ENCODE data around the gene VWA3B. TPM values are rescaled to one million over a fixed set of nuclear protein-coding genes. Genes with fewer than 3 reads are reported as not detected.

The VWA3B gene
- total RNA-seq, 1 donor from 2014 or later, result not detected

GRCh38 chr2:98102878-98103277 lies 15.9 kb downstream of the VWA3B start:
- Histone ChIP-seq H3K9ac (ENCODE audit: low read depth in 1 of 3, low read length in 3 of 3) (no peak overlapping the region), H3K9me3 (ENCODE audit: control insufficient read depth in 3 of 3, low read length in 3 of 3) (no peaks in the 10 kb centered on the region), H3K4me3 (ENCODE audit: low read length in 3 of 3) (no peak overlapping the region), H3K27me3 (ENCODE audit: control insufficient read depth in 3 of 3, insufficient read depth in 3 of 3, low read length in 3 of 3) (no peaks in the 10 kb centered on the region), H3K27ac (ENCODE audit: low read depth, low read length) (no peak overlapping the region), H3K4me1 (ENCODE audit: control insufficient read depth in 3 of 3, insufficient read depth in 3 of 3, low read length in 3 of 3) (peaks cover 0 to 6% (median 6%) of the 10 kb centered on the region in 3 donors), H3K36me3 (ENCODE audit: control insufficient read depth in 3 of 3, insufficient read depth in 3 of 3, low read length in 3 of 3) (no peaks in the 10 kb centered on the region)

GRCh38 chr2:98108110-98108509 lies 21.1 kb downstream of the VWA3B start:
- Histone ChIP-seq H3K9me3 (ENCODE audit: control insufficient read depth in 3 of 3, low read length in 3 of 3) (no peaks in the 10 kb centered on the region), H3K4me1 (ENCODE audit: control insufficient read depth in 3 of 3, insufficient read depth in 3 of 3, low read length in 3 of 3) (no peaks in the 10 kb centered on the region), H3K9ac (ENCODE audit: low read depth in 1 of 3, low read length in 3 of 3) (no peak overlapping the region), H3K36me3 (ENCODE audit: control insufficient read depth in 3 of 3, insufficient read depth in 3 of 3, low read length in 3 of 3) (no peaks in the 10 kb centered on the region), H3K27ac (ENCODE audit: low read depth, low read length) (no peak overlapping the region), H3K27me3 (ENCODE audit: control insufficient read depth in 3 of 3, insufficient read depth in 3 of 3, low read length in 3 of 3) (no peaks in the 10 kb centered on the region), H3K4me3 (ENCODE audit: low read length in 3 of 3) (no peak overlapping the region)

GRCh38 chr2:98110741-98111140 lies 23.8 kb downstream of the VWA3B start:
- H3K9ac ChIP-seq (ENCODE audit: low read depth in 1 of 3, low read length in 3 of 3), result no peak overlapping the region
- H3K4me3 ChIP-seq (ENCODE audit: low read length in 3 of 3), result no peak overlapping the region
- H3K27ac ChIP-seq (ENCODE audit: low read depth, low read length), result no peak overlapping the region
- H3K27me3 ChIP-seq (ENCODE audit: control insufficient read depth in 3 of 3, insufficient read depth in 3 of 3, low read length in 3 of 3), result no peaks in the 10 kb centered on the region
- no peaks in the 10 kb centered on the region for H3K9me3 ChIP-seq (ENCODE audit: control insufficient read depth in 3 of 3, low read length in 3 of 3)
- H3K36me3 ChIP-seq (ENCODE audit: control insufficient read depth in 3 of 3, insufficient read depth in 3 of 3, low read length in 3 of 3), result no peaks in the 10 kb centered on the region
- H3K4me1 ChIP-seq (ENCODE audit: control insufficient read depth in 3 of 3, insufficient read depth in 3 of 3, low read length in 3 of 3), result no peaks in the 10 kb centered on the region

GRCh38 chr2:98114643-98115330 lies 27.8 kb downstream of the VWA3B start:
- H3K4me3 ChIP-seq (ENCODE audit: low read length in 3 of 3), result no peak overlapping the region
- no peaks in the 10 kb centered on the region for H3K27me3 ChIP-seq (ENCODE audit: control insufficient read depth in 3 of 3, insufficient read depth in 3 of 3, low read length in 3 of 3)
- no peaks in the 10 kb centered on the region for H3K36me3 ChIP-seq (ENCODE audit: control insufficient read depth in 3 of 3, insufficient read depth in 3 of 3, low read length in 3 of 3)
- no peak overlapping the region for H3K9ac ChIP-seq (ENCODE audit: low read depth in 1 of 3, low read length in 3 of 3)
- H3K9me3 ChIP-seq (ENCODE audit: control insufficient read depth in 3 of 3, low read length in 3 of 3), result no peaks in the 10 kb centered on the region
- no peaks in the 10 kb centered on the region for H3K4me1 ChIP-seq (ENCODE audit: control insufficient read depth in 3 of 3, insufficient read depth in 3 of 3, low read length in 3 of 3)
- no peak overlapping the region for H3K27ac ChIP-seq (ENCODE audit: low read depth, low read length)

- H3K4me1 ChIP-seq (ENCODE audit: control insufficient read depth in 3 of 3, insufficient read depth in 3 of 3, low read length in 3 of 3), result peaks cover 0 to 6% (median 0%) of the 10 kb centered on the region in 3 donors
- H3K9ac ChIP-seq (ENCODE audit: low read depth in 1 of 3, low read length in 3 of 3), result no peak overlapping the region
- H3K36me3 ChIP-seq (ENCODE audit: control insufficient read depth in 3 of 3, insufficient read depth in 3 of 3, low read length in 3 of 3), result no peaks in the 10 kb centered on the region
- H3K27me3 ChIP-seq (ENCODE audit: control insufficient read depth in 3 of 3, insufficient read depth in 3 of 3, low read length in 3 of 3), result peaks cover 0 to 2% (median 0%) of the 10 kb centered on the region in 3 donors
- no peak overlapping the region for H3K27ac ChIP-seq (ENCODE audit: low read depth, low read length)
- H3K4me3 ChIP-seq (ENCODE audit: low read length in 3 of 3), result no peak overlapping the region
- no peaks in the 10 kb centered on the region for H3K9me3 ChIP-seq (ENCODE audit: control insufficient read depth in 3 of 3, low read length in 3 of 3)
Observed at GRCh38 chr2:98118161-98118560, 31.2 kb downstream of the VWA3B start.

GRCh38 chr2:98118852-98119251 lies 31.9 kb downstream of the VWA3B start:
- H3K9me3 ChIP-seq (ENCODE audit: control insufficient read depth in 3 of 3, low read length in 3 of 3), result no peaks in the 10 kb centered on the region
- peaks cover 0 to 3% (median 2%) of the 10 kb centered on the region in 3 donors for H3K27me3 ChIP-seq (ENCODE audit: control insufficient read depth in 3 of 3, insufficient read depth in 3 of 3, low read length in 3 of 3)
- no peaks in the 10 kb centered on the region for H3K36me3 ChIP-seq (ENCODE audit: control insufficient read depth in 3 of 3, insufficient read depth in 3 of 3, low read length in 3 of 3)
- H3K4me1 ChIP-seq (ENCODE audit: control insufficient read depth in 3 of 3, insufficient read depth in 3 of 3, low read length in 3 of 3), result peaks cover 0 to 6% (median 0%) of the 10 kb centered on the region in 3 donors
- H3K4me3 ChIP-seq (ENCODE audit: low read length in 3 of 3), result no peak overlapping the region
- H3K27ac ChIP-seq (ENCODE audit: low read depth, low read length), result no peak overlapping the region
- H3K9ac ChIP-seq (ENCODE audit: low read depth in 1 of 3, low read length in 3 of 3), result no peak overlapping the region

- Histone ChIP-seq H3K4me3 (ENCODE audit: low read length in 3 of 3) (no peak overlapping the region), H3K9me3 (ENCODE audit: control insufficient read depth in 3 of 3, low read length in 3 of 3) (no peaks in the 10 kb centered on the region), H3K9ac (ENCODE audit: low read depth in 1 of 3, low read length in 3 of 3) (no peak overlapping the region), H3K27ac (ENCODE audit: low read depth, low read length) (no peak overlapping the region), H3K27me3 (ENCODE audit: control insufficient read depth in 3 of 3, insufficient read depth in 3 of 3, low read length in 3 of 3) (peaks cover 0 to 3% (median 2%) of the 10 kb centered on the region in 3 donors), H3K4me1 (ENCODE audit: control insufficient read depth in 3 of 3, insufficient read depth in 3 of 3, low read length in 3 of 3) (peaks cover 0 to 6% (median 0%) of the 10 kb centered on the region in 3 donors), H3K36me3 (ENCODE audit: control insufficient read depth in 3 of 3, insufficient read depth in 3 of 3, low read length in 3 of 3) (no peaks in the 10 kb centered on the region)
Observed at GRCh38 chr2:98121149-98121548, 34.2 kb downstream of the VWA3B start.

GRCh38 chr2:98122524-98122923 lies 35.6 kb downstream of the VWA3B start:
- Histone ChIP-seq H3K27me3 (ENCODE audit: control insufficient read depth in 3 of 3, insufficient read depth in 3 of 3, low read length in 3 of 3) (peaks cover 0 to 3% (median 2%) of the 10 kb centered on the region in 3 donors), H3K36me3 (ENCODE audit: control insufficient read depth in 3 of 3, insufficient read depth in 3 of 3, low read length in 3 of 3) (no peaks in the 10 kb centered on the region), H3K27ac (ENCODE audit: low read depth, low read length) (no peak overlapping the region), H3K4me3 (ENCODE audit: low read length in 3 of 3) (no peak overlapping the region), H3K4me1 (ENCODE audit: control insufficient read depth in 3 of 3, insufficient read depth in 3 of 3, low read length in 3 of 3) (peaks cover 0 to 6% (median 0%) of the 10 kb centered on the region in 3 donors), H3K9me3 (ENCODE audit: control insufficient read depth in 3 of 3, low read length in 3 of 3) (no peaks in the 10 kb centered on the region), H3K9ac (ENCODE audit: low read depth in 1 of 3, low read length in 3 of 3) (no peak overlapping the region)

GRCh38 chr2:98123286-98123685 lies 36.3 kb downstream of the VWA3B start:
- Histone ChIP-seq H3K27me3 (ENCODE audit: control insufficient read depth in 3 of 3, insufficient read depth in 3 of 3, low read length in 3 of 3) (peaks cover 0 to 5% (median 3%) of the 10 kb centered on the region in 3 donors), H3K9ac (ENCODE audit: low read depth in 1 of 3, low read length in 3 of 3) (no peak overlapping the region), H3K36me3 (ENCODE audit: control insufficient read depth in 3 of 3, insufficient read depth in 3 of 3, low read length in 3 of 3) (no peaks in the 10 kb centered on the region), H3K9me3 (ENCODE audit: control insufficient read depth in 3 of 3, low read length in 3 of 3) (no peaks in the 10 kb centered on the region), H3K4me3 (ENCODE audit: low read length in 3 of 3) (no peak overlapping the region), H3K27ac (ENCODE audit: low read depth, low read length) (no peak overlapping the region), H3K4me1 (ENCODE audit: control insufficient read depth in 3 of 3, insufficient read depth in 3 of 3, low read length in 3 of 3) (peaks cover 0 to 8% (median 2%) of the 10 kb centered on the region in 3 donors)

- H3K4me1 ChIP-seq (ENCODE audit: control insufficient read depth in 3 of 3, insufficient read depth in 3 of 3, low read length in 3 of 3), result peaks cover 0 to 6% (median 2%) of the 10 kb centered on the region in 3 donors
- H3K36me3 ChIP-seq (ENCODE audit: control insufficient read depth in 3 of 3, insufficient read depth in 3 of 3, low read length in 3 of 3), result no peaks in the 10 kb centered on the region
- peaks cover 0 to 5% (median 3%) of the 10 kb centered on the region in 3 donors for H3K27me3 ChIP-seq (ENCODE audit: control insufficient read depth in 3 of 3, insufficient read depth in 3 of 3, low read length in 3 of 3)
- H3K9me3 ChIP-seq (ENCODE audit: control insufficient read depth in 3 of 3, low read length in 3 of 3), result no peaks in the 10 kb centered on the region
- H3K4me3 ChIP-seq (ENCODE audit: low read length in 3 of 3), result no peak overlapping the region
- H3K9ac ChIP-seq (ENCODE audit: low read depth in 1 of 3, low read length in 3 of 3), result no peak overlapping the region
- H3K27ac ChIP-seq (ENCODE audit: low read depth, low read length), result no peak overlapping the region
Observed at GRCh38 chr2:98126061-98126460, 39.1 kb downstream of the VWA3B start.

Measured in skeletal muscle tissue (tissue), 4 donors.